NOMO-1 (cell line): ENCODE results near the gene POLE.
A peak's percentile ranks its signal among the peaks of the same experiment; 100 is the strongest.

ENCODE experiments used
- DNase-seq, 2 experiments: peaks; one replicate each; lab custom pipeline; 2025; ENCODE audit not compliant: unreplicated experiment in 2 of 2; lab: John Stamatoyannopoulos, UW

The POLE gene

GRCh38 chr12:132687211-132688164 is at the start of gene POLE, which contains the start of gene PXMP2:
Gene POLE (minus strand): TSS chr12:132687342. CDS start chr12:132687315, 27 bp downstream.
Gene PXMP2 (plus strand): TSS chr12:132687587. CDS start chr12:132687671, 84 bp downstream.
- peak; percentile 89 to 97 for DNase-seq

GRCh38 chr12:132736913-132737312 is 49.8 kb upstream of the POLE start:
- DNase-seq = no peak

- no peak for DNase-seq
Observed at GRCh38 chr12:132736378-132736777, 49.2 kb upstream of the POLE start.

GRCh38 chr12:132735496-132735895 is 48.4 kb upstream of the POLE start:
- no peak for DNase-seq

- no peak for DNase-seq
Observed at GRCh38 chr12:132734206-132734605, 47.1 kb upstream of the POLE start.

GRCh38 chr12:132731574-132731973 is 44.4 kb upstream of the POLE start:
- no peak for DNase-seq

GRCh38 chr12:132730353-132730752 is 43.2 kb upstream of the POLE start:
- no peak for DNase-seq

GRCh38 chr12:132729541-132730320 is 42.6 kb upstream of the POLE start:
- DNase-seq = no peak

GRCh38 chr12:132728502-132728901 is 41.4 kb upstream of the POLE start:
- DNase-seq = no peak

- DNase-seq = no peak
Observed at GRCh38 chr12:132727091-132727794, 40.1 kb upstream of the POLE start.

- no peak for DNase-seq
Observed at GRCh38 chr12:132726386-132726785, 39.2 kb upstream of the POLE start.

GRCh38 chr12:132724506-132725241 is 37.5 kb upstream of the POLE start:
- no peak for DNase-seq

GRCh38 chr12:132723764-132724140 is 36.6 kb upstream of the POLE start:
- DNase-seq = no peak

GRCh38 chr12:132723015-132723763 is 36.0 kb upstream of the POLE start:
- DNase-seq = no peak

- no peak for DNase-seq
Observed at GRCh38 chr12:132720606-132721345, 33.6 kb upstream of the POLE start.

- DNase-seq = no peak
Observed at GRCh38 chr12:132719954-132720324, 32.8 kb upstream of the POLE start.

GRCh38 chr12:132719141-132719953 is 32.2 kb upstream of the POLE start:
- no peak for DNase-seq

GRCh38 chr12:132718644-132719043 is 31.5 kb upstream of the POLE start:
- no peak for DNase-seq
